Globus pallidus (tissue), 1 donor: ENCODE results near the gene OR4C15.

Experiments used
- DNase-seq: peaks from one replicate; pipeline ENCODE4 v3.0.0-alpha.2; 2015; ENCODE audit warnings: low spot score

OR4C15 gene

DNA sequence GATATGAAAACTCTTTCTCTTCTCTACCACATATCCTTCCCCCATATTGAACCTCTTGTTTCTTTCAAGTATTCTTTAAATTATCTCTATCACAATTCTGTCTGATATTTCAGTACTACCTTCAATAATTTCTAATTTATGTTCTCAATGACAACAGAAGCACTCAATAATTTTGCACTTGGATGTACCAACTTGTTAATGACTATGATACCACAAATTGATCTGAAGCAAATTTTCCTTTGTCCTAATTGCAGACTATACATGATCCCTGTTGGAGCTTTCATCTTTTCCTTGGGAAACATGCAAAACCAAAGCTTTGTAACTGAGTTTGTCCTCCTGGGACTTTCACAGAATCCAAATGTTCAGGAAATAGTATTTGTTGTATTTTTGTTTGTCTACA lies at the start of gene OR4C15:
TSS of gene OR4C15 (plus strand) at position 301 of the 400 bp plus-strand sequence. CDS start at position 301, 0 bp downstream.
- no peak for DNase-seq

DNA sequence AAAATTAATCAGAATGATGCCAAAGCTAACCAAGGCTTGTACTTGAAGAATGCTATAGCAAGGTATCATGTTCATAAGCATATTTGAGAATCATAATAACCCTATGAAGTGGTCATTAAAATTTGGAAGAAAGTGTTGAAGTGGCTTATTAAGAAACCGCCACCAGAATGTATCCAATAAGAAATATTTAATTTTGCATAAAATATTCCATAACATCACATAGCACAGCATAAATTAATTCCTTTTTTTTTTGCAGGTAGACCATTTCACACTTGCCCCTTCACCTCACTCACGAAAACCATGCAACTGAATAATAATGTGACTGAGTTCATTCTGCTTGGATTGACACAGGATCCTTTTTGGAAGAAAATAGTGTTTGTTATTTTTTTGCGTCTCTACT lies 17.6 kb downstream of the OR4C15 start, which contains the start of gene OR4C16:
TSS of gene OR4C16 (plus strand) at position 301 of the 400 bp plus-strand sequence. CDS start at position 301, 0 bp downstream.
- no peak for DNase-seq

DNA sequence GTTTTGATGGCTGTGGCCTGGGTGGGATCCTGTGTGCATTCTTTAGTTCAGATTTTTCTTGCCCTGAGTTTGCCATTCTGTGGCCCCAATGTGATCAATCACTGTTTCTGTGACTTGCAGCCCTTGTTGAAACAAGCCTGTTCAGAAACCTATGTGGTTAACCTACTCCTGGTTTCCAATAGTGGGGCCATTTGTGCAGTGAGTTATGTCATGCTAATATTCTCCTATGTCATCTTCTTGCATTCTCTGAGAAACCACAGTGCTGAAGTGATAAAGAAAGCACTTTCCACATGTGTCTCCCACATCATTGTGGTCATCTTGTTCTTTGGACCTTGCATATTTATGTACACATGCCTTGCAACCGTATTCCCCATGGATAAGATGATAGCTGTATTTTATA lies 18.3 kb downstream of the OR4C15 start:
- no peak for DNase-seq
